MM.1S (cell line): ENCODE data around the gene HSPA12B.

Experiments used
- CTCF ChIP-seq: fragments of 300-600 bp; sonication (generic); IDR thresholded peaks from 2 replicates; pipeline ENCODE4 v1.5.1; 2016; ENCODE audit warnings: antibody characterized with exemption, low read length, mixed read lengths
- EZH2 ChIP-seq: fragments of 300-600 bp; sonication (generic); optimal IDR thresholded peaks from 2 replicates; pipeline ENCODE3; 2017; ENCODE audit warnings: low read depth, mild to moderate bottlenecking, antibody characterized with exemption, low read length, mixed read lengths
- EZH2phosphoT487 ChIP-seq: fragments of 300-600 bp; sonication (generic); IDR thresholded peaks from 2 replicates; pipeline ENCODE4 v1.6.1; 2018; ENCODE audit warnings: antibody characterized with exemption, low read length

- no peak for TF ChIP-seq EZH2phosphoT487
- peak; percentile 45 for TF ChIP-seq CTCF
- TF ChIP-seq EZH2 = no peak
Measured at GRCh38 chr20:3795511-3796468, 63.3 kb downstream of the HSPA12B start, which contains the start of gene CDC25B.
